GM21737 (cell line): ENCODE measurements around the gene SNX18.
"Not testable (repeated sequence)": the region's sequence is repeated elsewhere in the genome, so short reads cannot be mapped to it uniquely, and the experiment has no call there.

Experiments used
- ATAC-seq: cut with Tn5 transposase; IDR thresholded peaks from one replicate; pipeline ENCODE4 v1.9.1; 2021; ENCODE audit warnings: mild to moderate bottlenecking, moderate library complexity; ENCODE audit not compliant: unreplicated experiment

The SNX18 gene

GRCh38 chr5:54517512-54518145, at the start of gene SNX18:
TSS of gene SNX18 (plus strand) at chr5:54517759. CDS start at chr5:54517953, 194 bp downstream.
- ATAC-seq: peak; percentile 96

GRCh38 chr5:54469622-54470021, 47.9 kb upstream of the SNX18 start:
- ATAC-seq: peak; percentile 75

DNA sequence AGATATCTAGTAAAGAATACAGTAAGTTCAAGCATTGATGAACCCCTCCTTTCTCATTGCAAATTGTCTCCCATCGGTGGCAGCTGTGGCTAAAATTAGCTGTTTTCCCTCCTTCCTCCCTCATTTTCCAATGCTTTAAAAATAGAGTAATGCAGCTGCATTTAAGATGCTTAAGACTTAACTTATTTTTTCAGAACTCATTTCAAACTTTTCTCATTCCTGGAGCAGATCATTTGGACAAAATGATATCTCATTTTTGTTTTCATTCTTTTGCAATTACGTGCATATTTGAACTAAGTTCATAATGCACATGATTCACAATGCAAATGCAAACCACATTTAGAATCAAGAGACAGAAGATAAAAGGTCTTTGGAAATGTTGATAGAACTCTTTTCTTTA, 47.4 kb upstream of the SNX18 start:
- no peak for ATAC-seq

GRCh38 chr5:54470677-54471076, 46.9 kb upstream of the SNX18 start:
- no peak for ATAC-seq

DNA sequence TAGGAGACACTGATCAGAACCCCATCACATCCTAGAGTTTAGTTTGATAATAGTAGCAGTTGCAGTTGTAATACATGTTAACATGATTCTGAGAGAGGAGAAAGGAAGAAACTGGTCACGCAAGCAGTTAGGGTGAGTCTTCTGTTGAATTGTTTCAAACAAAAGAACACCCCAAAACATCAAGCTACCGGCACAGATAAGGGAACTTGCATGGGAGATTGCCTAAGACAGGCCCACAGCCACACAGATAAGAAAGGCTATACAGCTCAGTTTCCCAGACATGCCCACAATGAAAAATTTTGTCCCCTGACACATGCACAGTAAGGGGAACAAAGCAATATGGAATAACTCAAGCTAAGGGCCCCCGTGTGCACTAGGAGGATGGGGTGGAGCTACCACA, 46.2 kb upstream of the SNX18 start:
- no peak for ATAC-seq

DNA sequence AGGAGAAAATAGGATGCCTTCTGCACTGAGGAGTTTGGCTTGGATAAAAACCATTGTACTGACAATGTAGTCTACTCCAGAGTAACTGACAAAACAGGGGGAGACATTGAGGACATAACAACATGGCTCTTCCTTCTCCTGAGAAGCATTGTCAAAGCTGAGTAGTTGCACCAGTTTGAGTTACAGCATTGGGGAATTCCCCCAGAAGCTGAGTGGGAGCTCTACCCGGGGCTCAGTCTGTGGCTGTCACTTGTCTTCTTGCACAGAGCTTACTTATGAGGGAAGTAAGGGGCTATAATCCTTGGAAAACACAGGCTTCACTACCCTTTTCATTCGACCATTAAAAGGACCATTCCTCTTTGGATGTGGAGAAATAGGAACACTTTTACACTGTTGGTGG, 40.9 kb upstream of the SNX18 start:
- ATAC-seq: no peak

DNA sequence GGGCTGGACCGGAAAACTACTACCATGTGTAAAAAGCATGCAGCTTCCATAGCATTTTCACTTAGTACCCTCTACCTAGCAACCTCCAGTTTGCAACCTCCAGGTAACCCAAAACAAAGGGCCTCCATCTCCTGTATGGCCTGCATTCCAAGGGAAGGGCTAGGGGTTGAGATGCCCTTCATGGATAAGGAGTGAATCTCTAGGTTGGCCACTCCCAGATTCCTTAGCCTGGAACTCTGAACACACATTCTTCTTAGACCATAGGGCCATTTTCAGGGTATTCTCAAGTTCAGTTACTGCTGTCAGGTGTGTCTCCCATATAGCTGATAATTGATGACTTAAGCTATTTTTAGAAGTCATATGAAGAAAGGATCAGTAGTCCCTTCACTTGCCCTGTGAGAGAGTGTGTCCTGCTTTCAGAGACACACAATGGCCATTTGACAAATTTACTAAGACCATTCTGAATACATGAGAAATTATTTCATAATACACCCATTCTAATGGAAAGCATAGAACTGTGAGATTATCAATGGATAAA, 39.5 kb upstream of the SNX18 start:
- no peak for ATAC-seq

- ATAC-seq: no peak
Measured at GRCh38 chr5:54480296-54480695, 37.3 kb upstream of the SNX18 start.

DNA sequence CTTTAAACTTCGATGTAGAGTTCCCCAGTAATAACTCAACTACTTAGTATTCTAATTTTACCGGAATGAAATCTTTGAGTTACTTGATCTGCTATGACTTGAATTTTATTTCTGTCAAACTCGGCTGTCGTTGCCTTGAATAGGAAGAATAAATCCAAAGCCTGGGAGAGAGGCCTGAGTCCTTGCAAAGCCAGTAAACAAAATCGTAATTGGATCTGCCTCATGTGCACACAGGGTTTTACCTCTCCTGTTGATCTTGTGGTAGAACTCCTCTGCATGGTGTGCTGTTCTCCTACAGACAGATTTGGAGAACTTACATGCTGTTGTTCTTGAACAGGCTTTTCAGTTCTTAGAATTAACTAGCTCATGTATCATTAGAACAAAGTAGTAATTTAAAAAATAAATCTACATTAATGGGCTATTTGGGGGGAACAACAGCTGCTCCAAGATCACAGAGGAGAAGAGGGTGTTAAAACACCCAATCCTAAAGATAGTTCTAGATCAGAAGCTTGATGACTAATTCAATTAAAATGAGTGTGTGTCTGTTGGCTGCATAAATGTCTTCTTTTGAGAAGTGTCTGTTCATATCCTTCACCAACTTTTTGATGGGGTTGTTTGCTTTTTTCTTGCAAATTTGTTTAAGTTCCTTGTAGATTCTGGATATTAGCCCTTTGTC, 33.2 kb upstream of the SNX18 start:
- ATAC-seq: no peak

- not testable (repeated sequence) for ATAC-seq
Measured at GRCh38 chr5:54485659-54486058, 31.9 kb upstream of the SNX18 start.

GRCh38 chr5:54489648-54489979, 27.9 kb upstream of the SNX18 start:
- ATAC-seq: not testable (repeated sequence)

DNA sequence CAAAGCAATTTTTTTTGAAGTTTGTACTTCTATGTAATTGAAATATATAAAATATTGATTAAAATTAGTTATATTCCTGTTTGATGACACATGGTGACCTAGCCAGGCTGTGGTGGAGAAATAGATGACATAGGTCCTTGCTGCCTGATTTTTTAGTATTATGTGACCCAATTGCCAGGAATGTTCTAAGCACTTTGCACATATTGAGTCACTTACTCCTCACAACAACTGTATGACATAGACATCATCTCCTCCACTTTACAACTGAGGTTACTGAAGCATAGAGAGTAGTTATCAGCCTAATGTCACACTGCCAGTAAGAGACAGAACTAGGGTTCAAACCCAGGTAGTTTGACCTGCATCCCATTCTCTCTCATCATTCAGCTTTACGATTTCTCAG, 26.2 kb upstream of the SNX18 start:
- no peak for ATAC-seq

- no peak for ATAC-seq
Measured at GRCh38 chr5:54492178-54492577, 25.4 kb upstream of the SNX18 start.

DNA sequence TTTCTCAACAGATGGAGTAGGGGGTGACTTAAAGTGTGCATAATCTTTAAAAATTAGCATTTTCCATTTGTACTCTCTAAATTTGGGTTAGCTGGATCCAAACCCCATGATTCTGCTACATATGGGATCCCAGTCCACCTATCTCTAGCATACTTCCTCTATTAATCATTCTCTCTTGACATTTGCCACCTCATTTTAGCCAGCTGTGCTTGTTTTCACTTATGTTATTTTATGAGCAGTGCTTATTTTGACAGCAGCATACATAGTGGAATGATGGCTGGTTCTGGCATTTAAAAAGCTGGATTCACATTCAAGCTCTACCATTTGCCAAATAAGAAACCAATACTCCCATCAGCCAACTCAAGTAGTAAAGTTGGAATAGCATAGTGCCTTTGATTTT, 22.5 kb upstream of the SNX18 start:
- ATAC-seq: no peak

DNA sequence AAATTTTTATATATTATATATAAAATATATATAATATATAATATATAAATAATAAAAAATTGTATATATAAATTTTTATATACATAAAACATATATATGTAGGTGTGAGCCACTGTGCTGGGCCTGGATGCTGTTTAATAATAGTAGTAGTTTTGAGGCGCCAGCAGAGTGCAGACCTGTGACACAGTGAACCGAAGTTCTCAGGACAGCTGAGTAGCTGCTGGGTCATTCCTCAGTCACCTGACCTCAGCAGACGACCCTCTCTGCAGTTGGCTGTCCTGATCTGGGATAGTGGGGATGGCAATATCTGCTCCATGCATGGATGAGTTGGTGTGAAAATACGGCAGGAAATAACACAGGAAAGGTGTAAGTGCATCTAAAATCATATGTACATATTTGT, 3.3 kb upstream of the SNX18 start:
- no peak for ATAC-seq

GRCh38 chr5:54514841-54515432, 2.6 kb upstream of the SNX18 start:
- no peak for ATAC-seq

DNA sequence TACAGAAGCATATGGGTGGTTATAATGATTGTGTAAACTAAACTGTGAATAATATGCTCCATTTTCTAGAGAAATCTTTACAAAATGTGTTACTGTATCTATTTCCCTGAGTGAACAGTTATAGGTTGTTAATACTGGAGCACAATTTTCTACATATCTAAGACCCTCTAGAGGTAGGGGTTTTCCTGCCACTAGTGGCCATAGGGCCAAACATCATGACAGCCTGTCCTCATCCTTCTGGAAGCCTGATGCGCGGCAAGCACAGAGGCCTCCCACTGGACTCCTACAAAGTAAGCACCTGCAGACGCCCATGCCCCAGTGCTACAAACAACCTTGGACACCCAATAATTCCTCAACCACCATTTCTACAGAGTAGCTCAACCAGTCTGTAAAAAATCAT, 1.9 kb upstream of the SNX18 start:
- ATAC-seq: no peak

- no peak for ATAC-seq
Measured at GRCh38 chr5:54516051-54516655, 1.4 kb upstream of the SNX18 start.

DNA sequence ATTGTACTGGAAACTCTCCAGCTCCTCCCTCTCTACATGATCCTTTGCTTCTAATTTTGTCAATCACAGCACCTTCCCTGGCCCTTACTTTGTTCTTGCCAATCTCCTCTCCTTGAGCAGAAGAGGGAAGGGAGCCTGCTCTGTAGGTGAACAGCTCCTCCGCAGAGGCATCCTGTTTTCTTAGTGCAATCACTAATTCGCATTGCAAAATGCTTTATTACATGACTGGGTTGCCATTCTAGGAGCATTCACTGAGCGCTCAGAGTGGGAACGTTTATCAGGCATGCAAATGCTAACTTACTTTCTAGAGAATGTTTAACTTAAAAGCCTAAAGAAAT, 416 bp upstream of the SNX18 start:
- ATAC-seq: no peak

- peak; percentile 22 for ATAC-seq
Measured at GRCh38 chr5:54518146-54518817, 723 bp downstream of the SNX18 start.

- no peak for ATAC-seq
Measured at GRCh38 chr5:54518818-54519508, 1.4 kb downstream of the SNX18 start.
